ENCODE results near the gene PHKB. TPM values are rescaled to one million over a fixed set of nuclear protein-coding genes. Genes with fewer than 3 reads are reported as not detected.

Gene PHKB
- total RNA-seq, 1 donor from 2014 or later: 49.6 TPM

DNA sequence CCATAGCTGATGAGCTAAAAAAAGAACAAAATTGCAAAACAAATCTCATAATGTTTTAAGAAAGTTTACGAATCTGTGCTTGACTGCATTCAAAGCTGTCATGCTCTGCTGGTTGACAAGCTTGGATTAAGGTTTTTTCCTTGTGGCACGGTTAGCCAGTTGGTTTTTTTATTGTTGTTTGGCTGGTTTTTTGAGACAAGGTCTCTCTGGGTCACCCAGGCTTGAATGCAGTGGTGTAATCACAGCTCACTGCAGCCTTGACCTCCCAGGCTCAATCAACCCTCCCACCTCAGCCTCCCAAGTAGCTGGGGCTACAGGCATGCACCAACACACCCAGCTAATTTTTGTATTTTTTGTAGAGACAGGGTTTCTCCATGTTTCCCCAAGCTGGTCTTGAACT is 45.7 kb downstream of the PHKB start:
- FAIRE-seq (no peak), DNase-seq (ENCODE audit: low read depth) (no peak)
- Histone ChIP-seq H3K9ac (ENCODE audit: low read length) (no peak overlapping the region), H3K27me3 (ENCODE audit: insufficient read depth, low read length) (no peaks in the 10 kb centered on the region), H3K9me3 (ENCODE audit: insufficient read depth, low read depth, low read length) (no peaks in the 10 kb centered on the region), H3K4me2 (ENCODE audit: low read length) (no peak overlapping the region), H2AFZ (ENCODE audit: low read depth, low read length) (no peak overlapping the region), H3K27ac (ENCODE audit: low read depth, low read length) (no peak overlapping the region), H3K36me3 (ENCODE audit: insufficient read depth, low read length) (peaks cover 9% of the 10 kb centered on the region), H4K20me1 (ENCODE audit: insufficient read depth, low read length) (no peaks in the 10 kb centered on the region), H3K79me2 (ENCODE audit: insufficient read depth, low read length) (no peaks in the 10 kb centered on the region), H3K4me3 (ENCODE audit: insufficient read depth, low read depth, low read length) (no peak overlapping the region), H3K4me1 (ENCODE audit: insufficient read depth, low read length) (peaks cover 5% of the 10 kb centered on the region)
- H3K27ac Mint-ChIP-seq (ENCODE audit: unreplicated experiment): no peak overlapping the region
- H3K4me1 Mint-ChIP-seq (ENCODE audit: low read depth, unreplicated experiment): peaks cover 4% of the 10 kb centered on the region
- H3K9me3 Mint-ChIP-seq (ENCODE audit: unreplicated experiment): no peaks in the 10 kb centered on the region
- H3K4me3 Mint-ChIP-seq (ENCODE audit: unreplicated experiment): no peak overlapping the region
- peaks cover 2% of the 10 kb centered on the region for H3K36me3 Mint-ChIP-seq (ENCODE audit: low read depth, unreplicated experiment)
- TF ChIP-seq EZH2 (IDR thresholded peaks at IDR 0.05; ENCODE audit: insufficient read depth, low read length): no peak
- TF ChIP-seq, protein P1, sequence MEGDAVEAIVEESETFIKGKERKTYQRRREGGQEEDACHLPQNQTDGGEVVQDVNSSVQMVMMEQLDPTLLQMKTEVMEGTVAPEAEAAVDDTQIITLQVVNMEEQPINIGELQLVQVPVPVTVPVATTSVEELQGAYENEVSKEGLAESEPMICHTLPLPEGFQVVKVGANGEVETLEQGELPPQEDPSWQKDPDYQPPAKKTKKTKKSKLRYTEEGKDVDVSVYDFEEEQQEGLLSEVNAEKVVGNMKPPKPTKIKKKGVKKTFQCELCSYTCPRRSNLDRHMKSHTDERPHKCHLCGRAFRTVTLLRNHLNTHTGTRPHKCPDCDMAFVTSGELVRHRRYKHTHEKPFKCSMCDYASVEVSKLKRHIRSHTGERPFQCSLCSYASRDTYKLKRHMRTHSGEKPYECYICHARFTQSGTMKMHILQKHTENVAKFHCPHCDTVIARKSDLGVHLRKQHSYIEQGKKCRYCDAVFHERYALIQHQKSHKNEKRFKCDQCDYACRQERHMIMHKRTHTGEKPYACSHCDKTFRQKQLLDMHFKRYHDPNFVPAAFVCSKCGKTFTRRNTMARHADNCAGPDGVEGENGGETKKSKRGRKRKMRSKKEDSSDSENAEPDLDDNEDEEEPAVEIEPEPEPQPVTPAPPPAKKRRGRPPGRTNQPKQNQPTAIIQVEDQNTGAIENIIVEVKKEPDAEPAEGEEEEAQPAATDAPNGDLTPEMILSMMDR (IDR thresholded peaks at IDR 0.05; ENCODE audit: insufficient read depth, low read depth, low read length): no peak
- no peaks in the 10 kb centered on the region for H3K27me3 Mint-ChIP-seq (ENCODE audit: low read depth, unreplicated experiment)

DNA sequence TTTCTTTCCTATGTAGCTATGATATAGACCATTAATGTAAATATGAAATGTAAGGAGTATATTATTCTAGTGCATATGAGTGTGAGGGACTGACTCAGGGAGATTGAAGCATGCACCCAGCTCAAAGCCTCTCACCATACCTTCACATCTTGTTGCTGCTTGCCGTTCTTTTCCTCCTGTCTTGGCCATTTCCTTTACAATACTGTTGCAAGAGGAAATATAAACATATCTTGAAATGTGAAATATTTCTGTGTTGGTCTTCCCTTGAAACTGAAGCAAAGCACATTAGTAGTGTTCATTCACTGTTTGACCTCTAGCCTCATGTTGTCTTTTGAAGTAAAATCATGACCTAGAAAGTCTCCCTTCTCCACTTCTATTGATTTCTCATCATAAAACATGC is 46.6 kb downstream of the PHKB start:
- TF ChIP-seq, protein P1 (IDR thresholded peaks at IDR 0.05; ENCODE audit: insufficient read depth, low read depth, low read length): no peak
- TF ChIP-seq EZH2 (IDR thresholded peaks at IDR 0.05; ENCODE audit: insufficient read depth, low read length): no peak
- H3K27ac Mint-ChIP-seq (ENCODE audit: unreplicated experiment): no peak overlapping the region
- H3K79me2 ChIP-seq (ENCODE audit: insufficient read depth, low read length): no peaks in the 10 kb centered on the region
- no peak overlapping the region for H2AFZ ChIP-seq (ENCODE audit: low read depth, low read length)
- H3K36me3 ChIP-seq (ENCODE audit: insufficient read depth, low read length): peaks cover 9% of the 10 kb centered on the region
- H3K9me3 Mint-ChIP-seq (ENCODE audit: unreplicated experiment): no peaks in the 10 kb centered on the region
- no peak for DNase-seq (ENCODE audit: low read depth)
- peaks cover 5% of the 10 kb centered on the region for H3K4me1 ChIP-seq (ENCODE audit: insufficient read depth, low read length)
- no peak overlapping the region for H3K9ac ChIP-seq (ENCODE audit: low read length)
- no peaks in the 10 kb centered on the region for H3K9me3 ChIP-seq (ENCODE audit: insufficient read depth, low read depth, low read length)
- peaks cover 1% of the 10 kb centered on the region for H3K36me3 Mint-ChIP-seq (ENCODE audit: low read depth, unreplicated experiment)
- FAIRE-seq: no peak
- H3K27ac ChIP-seq (ENCODE audit: low read depth, low read length): no peak overlapping the region
- no peaks in the 10 kb centered on the region for H3K27me3 ChIP-seq (ENCODE audit: insufficient read depth, low read length)
- no peaks in the 10 kb centered on the region for H3K27me3 Mint-ChIP-seq (ENCODE audit: low read depth, unreplicated experiment)
- no peak overlapping the region for H3K4me2 ChIP-seq (ENCODE audit: low read length)
- peaks cover 4% of the 10 kb centered on the region for H3K4me1 Mint-ChIP-seq (ENCODE audit: low read depth, unreplicated experiment)
- H4K20me1 ChIP-seq (ENCODE audit: insufficient read depth, low read length): no peaks in the 10 kb centered on the region
- H3K4me3 Mint-ChIP-seq (ENCODE audit: unreplicated experiment): no peak overlapping the region
- no peak overlapping the region for H3K4me3 ChIP-seq (ENCODE audit: insufficient read depth, low read depth, low read length)

DNA sequence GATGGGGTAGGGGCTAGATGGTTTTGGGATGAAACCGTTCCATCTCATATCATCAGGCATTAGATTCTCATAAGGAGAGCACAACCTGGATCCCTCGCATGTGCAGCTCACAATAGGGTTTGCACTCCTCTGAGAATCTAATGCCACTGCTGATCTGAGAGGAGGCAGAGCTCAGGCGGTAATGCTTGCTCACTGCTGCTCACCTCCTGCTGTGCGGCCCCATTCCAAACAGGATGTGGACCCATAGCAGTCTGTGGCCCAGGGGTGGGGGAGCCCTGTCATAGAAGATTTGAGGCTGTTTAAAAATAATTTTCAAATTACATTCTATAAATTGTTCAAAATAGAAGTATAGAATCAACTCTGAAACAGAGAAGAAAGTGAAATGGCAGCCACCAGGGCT is 50.8 kb downstream of the PHKB start:
- DNase-seq (ENCODE audit: low read depth) (no peak), FAIRE-seq (no peak)
- Mint-ChIP-seq H3K27me3 (ENCODE audit: low read depth, unreplicated experiment) (no peaks in the 10 kb centered on the region), H3K4me3 (ENCODE audit: unreplicated experiment) (no peak overlapping the region), H3K36me3 (ENCODE audit: low read depth, unreplicated experiment) (peaks cover 2% of the 10 kb centered on the region), H3K4me1 (ENCODE audit: low read depth, unreplicated experiment) (no peaks in the 10 kb centered on the region), H3K27ac (ENCODE audit: unreplicated experiment) (no peak overlapping the region), H3K9me3 (ENCODE audit: unreplicated experiment) (no peaks in the 10 kb centered on the region)
- no peak overlapping the region for H3K4me2 ChIP-seq (ENCODE audit: low read length)
- no peaks in the 10 kb centered on the region for H3K79me2 ChIP-seq (ENCODE audit: insufficient read depth, low read length)
- no peaks in the 10 kb centered on the region for H4K20me1 ChIP-seq (ENCODE audit: insufficient read depth, low read length)
- H3K4me1 ChIP-seq (ENCODE audit: insufficient read depth, low read length): no peaks in the 10 kb centered on the region
- H3K4me3 ChIP-seq (ENCODE audit: insufficient read depth, low read depth, low read length): no peak overlapping the region
- H3K27me3 ChIP-seq (ENCODE audit: insufficient read depth, low read length): no peaks in the 10 kb centered on the region
- no peaks in the 10 kb centered on the region for H3K9me3 ChIP-seq (ENCODE audit: insufficient read depth, low read depth, low read length)
- H3K36me3 ChIP-seq (ENCODE audit: insufficient read depth, low read length): peaks cover 20% of the 10 kb centered on the region
- no peak overlapping the region for H3K9ac ChIP-seq (ENCODE audit: low read length)
- H3K27ac ChIP-seq (ENCODE audit: low read depth, low read length): no peak overlapping the region
- TF ChIP-seq, protein P1 (IDR thresholded peaks at IDR 0.05; ENCODE audit: insufficient read depth, low read depth, low read length): no peak
- H2AFZ ChIP-seq (ENCODE audit: low read depth, low read length): no peak overlapping the region
